NCI-H128 (cell line): ENCODE measurements around the gene S100P.
"Not testable (repeated sequence)": the region's sequence is repeated elsewhere in the genome, so short reads cannot be mapped to it uniquely, and the experiment has no call there.

ENCODE experiments used
- DNase-seq: peaks from one replicate; lab custom pipeline; 2025; ENCODE audit not compliant: unreplicated experiment; lab: John Stamatoyannopoulos, UW

S100P gene

DNA sequence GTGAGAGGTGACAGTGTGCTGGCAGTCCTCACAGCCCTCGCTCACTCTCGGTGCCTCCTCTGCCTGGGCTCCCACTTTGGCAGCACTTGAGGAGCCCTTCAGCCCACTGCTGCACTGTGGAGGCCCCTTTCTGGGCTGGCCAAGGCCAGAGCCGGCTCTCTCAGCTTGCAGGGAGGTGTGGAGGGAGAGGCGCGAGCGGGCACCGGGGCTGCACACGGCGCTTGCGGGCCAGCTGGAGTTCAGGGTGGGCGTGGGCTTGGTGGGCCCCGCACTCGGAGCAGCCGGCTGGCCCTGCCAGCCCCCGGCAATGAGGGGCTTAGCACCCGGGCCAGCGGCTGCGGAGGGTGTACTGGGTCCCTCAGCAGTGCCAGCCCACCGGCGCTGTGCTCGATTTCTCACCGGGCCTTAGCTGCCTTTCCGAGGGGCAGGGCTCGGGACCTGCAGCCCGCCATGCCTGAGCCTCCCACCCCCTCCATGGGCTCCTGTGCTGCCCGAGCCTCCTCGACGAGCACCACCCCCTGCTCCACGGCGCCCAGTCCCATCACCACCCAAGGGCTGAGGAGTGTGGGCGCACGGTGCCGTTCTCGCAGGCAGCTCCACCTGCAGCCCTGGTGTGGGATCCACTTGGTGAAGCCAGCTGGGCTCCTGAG lies 21.0 kb upstream of the S100P start:
- not testable (repeated sequence) for DNase-seq

DNA sequence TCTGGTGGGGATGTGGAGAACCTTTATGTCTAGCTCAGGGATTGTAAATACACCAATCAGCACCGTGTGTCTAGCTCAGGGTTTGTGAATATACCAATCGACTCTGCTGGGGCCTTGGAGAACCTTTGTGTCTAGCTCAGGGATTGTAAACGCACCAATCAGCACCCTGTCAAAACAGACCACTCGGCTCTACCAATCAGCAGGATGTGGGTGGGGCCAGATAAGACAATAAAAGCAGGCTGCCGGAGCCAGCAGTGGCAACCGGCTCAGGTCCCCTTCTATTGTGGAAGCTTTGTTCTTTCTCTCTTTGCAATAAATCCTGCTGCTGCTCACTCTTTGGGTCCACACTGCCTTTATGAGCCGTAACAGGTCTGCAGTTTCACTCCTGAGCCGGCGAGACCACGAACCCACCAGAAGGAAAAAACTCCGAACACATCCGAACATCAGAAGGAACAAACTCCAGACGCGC lies 20.5 kb upstream of the S100P start:
- not testable (repeated sequence) for DNase-seq

DNA sequence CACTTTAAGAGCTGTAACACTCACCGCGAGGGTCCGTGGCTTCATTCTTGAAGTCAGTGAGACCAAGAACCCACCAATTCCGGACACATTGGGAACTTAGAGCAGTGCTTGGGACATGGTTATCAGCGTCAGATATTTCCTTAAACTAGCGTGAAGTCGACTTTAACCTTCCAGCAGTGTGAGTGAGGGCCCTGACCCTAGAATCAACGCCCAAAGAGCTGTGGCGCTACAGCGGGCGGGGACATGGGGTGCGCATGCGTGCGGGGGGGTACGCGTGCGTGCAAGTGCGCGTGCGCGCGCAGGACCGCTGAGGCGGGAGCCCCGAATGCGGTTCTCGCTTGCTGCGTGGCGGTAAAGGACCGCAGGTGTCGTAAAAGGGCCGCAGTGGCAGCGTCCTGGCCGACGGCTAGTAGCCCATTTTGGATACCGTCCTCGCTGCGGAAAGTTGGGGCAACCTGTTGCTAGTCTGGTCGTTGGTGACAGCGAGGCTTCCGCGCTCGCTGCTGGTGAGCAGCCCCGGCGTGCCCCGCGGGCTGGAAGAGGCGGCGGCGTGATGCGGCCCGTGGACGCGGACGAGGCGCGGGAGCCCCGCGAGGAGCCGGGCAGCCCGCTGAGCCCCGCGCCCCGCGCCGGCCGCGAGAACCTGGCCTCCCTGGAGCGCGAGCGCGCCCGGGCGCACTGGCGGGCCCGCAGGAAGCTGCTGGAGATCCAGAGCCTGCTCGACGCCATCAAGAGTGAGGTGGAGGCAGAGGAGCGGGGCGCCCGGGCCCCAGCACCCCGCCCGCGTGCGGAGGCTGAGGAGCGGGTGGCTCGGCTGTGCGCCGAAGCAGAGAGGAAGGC lies 19.8 kb upstream of the S100P start:
- DNase-seq, result peak; percentile 1

DNA sequence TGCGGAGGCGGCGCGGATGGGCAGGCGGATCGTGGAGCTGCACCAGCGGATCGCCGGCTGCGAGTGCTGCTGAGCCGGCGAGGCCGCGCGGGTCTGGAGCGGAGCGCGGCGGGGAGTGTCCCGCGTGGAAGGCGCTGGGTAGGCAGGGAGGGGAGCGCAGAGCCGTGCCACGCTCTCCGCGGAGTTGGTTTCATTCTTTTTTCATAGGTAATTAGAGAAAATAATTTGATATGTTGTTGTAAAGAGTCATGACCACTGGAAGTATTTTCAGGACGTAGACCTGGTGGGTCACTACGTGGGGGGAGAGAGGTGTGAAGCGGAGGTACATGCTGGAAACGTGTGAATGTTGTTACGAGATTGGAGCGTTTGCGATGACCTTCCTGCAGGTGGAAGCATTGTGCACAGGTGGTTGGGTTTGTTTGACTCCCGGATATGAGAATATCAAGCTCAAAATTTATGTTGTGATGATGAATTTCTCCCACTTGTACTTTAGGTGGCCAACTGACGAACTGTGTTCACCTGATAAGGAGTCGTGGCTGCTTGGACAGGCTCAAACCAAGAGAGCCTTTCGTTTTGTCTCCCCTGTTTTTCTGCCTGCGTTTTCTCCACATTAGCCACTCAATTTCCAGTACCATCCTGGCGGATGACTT lies 19.1 kb upstream of the S100P start:
- DNase-seq, result no peak

DNA sequence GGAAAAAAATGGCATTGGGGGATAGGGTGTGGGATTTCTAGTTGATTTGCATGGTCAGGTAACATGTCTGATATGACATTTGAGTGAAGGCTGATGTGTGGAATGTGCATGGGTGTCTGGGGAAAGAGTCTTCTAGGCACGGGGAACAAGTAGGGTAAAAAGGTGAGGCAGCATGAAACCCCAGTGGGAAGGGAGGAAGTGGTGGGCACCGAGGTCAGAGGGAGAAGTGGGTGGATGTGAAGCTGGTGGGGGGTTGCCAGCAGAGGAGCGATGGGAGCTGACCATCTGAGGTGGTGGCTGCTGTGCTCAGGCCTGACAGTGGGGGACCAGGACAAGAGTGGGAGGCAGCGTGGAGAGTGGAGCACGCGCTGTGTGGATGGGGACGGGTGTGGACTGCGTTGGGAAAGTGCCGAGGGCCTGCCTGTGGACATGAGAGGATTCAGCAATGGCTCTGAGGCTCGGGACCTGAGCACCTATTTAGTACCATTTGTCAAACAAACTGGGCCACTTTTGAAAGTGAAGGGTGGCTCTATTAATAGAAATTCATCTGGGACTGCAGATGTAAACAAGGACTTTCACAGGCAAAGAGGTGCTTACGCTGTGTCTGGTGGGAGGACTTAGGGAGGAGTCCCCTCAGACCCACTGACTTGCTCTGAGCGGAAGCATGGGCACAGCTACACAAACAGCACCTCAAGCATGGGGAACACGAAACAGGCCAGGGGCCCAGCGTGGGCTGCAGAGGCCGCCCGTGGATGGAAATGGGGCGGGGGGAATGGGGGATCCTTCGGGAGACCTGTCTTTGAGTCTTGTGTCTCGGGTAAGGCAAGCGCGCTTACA lies 16.7 kb upstream of the S100P start:
- no peak for DNase-seq

DNA sequence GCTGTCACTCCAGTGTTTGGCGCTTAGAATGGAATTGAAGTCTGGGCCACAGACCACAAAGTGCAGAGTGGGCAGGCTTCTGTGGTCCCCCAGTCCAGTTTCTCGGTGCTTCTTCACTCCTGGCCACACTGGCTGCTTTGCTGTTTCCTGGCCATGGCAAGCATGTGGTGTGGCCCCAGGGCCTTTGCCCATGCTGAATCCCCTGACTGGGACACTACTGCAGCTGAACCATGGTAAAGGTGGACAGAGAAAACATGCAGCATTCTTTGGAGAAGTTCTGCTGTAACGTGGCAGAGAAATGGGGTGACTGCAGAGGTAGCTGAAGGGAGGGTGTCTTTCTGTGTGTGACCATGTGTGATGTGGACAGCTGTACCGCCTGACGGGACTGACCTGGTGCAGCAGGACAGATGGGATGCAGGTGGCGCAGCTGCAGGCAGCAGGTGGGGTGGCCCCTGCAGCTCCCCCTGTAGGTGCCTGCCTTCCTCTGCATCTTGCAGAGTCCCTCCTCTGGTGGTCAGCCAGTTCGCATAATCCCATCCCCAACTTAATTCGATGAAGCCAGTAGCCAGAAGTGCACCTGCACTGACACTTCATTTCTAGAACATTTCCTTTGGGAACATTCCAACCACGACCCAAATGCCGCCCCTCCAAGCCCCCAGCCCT lies 13.2 kb upstream of the S100P start:
- DNase-seq, result no peak

DNA sequence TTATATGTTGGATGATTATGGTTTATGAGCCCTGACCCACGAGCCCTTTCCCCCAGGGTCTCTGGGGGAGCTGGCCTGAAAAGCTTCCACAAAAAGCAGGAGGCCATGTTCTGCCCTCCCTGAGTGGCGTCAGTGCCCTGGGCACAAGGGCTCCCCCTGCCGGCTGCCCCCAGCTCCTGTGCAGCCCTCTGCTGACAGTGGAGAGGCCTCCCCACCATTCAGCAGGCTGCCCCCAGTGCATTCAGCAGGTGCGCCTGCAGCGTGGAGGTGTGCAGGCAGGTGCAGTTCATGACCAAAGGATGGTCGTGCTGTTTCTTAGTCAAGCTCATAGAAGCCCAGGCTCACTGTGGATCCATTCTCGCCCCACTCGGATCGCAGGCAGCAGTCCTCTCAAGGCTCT lies 12.5 kb upstream of the S100P start:
- DNase-seq, result no peak

DNA sequence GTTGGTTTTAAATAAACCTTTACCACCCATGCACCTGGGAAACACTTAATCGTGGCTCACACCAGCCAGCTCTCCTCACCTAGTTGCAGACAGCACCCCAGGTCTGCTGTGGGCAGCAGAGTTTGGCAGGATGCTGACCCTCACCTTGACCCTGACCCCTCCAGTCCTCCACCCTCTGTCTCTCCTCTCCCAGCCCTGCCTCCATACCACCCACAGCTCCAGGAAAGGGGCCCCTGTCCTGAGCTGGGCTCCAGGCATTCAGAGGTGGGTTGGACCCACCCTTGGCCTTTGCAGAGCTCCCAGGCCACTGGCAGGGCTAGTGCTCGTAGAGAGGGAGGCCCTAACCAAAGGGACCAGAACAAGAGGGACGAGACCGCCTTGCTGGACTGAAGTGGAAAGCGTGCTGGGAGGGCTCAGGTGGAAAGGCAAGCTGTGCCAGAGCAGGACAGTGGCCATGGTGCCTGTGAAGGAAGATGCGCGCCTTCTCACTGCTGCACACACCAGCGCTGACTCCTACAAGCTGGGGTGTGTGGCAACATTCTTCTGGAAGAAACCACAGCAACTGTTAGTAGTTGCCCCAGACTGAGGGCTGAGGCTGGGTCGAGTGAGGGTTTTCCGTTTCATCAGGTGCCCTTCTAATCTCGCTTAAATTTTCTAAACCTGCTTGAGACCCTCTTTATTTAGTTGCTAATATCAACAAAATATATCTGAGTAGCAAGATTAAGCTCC lies 10.7 kb upstream of the S100P start:
- DNase-seq, result no peak

DNA sequence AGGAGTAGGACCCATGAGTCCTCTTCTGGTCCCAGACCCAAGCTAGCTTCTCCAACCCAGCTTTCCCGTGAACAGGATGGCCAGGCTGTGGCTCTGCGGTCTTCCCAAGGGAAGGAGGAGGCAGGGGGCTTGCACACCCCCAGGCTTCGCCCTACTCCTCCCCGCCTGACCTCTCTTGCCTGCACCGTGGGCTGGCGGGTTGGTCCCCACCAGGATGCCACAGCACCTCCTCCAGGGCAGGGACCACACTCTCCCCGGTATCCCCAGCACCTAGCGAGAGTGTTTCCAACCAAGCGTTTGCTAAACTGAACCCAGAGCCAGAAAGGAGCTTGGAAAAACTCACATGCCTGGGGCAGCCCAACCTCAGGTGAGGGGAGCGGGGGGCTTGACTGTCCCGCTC lies 9.0 kb upstream of the S100P start:
- no peak for DNase-seq

DNA sequence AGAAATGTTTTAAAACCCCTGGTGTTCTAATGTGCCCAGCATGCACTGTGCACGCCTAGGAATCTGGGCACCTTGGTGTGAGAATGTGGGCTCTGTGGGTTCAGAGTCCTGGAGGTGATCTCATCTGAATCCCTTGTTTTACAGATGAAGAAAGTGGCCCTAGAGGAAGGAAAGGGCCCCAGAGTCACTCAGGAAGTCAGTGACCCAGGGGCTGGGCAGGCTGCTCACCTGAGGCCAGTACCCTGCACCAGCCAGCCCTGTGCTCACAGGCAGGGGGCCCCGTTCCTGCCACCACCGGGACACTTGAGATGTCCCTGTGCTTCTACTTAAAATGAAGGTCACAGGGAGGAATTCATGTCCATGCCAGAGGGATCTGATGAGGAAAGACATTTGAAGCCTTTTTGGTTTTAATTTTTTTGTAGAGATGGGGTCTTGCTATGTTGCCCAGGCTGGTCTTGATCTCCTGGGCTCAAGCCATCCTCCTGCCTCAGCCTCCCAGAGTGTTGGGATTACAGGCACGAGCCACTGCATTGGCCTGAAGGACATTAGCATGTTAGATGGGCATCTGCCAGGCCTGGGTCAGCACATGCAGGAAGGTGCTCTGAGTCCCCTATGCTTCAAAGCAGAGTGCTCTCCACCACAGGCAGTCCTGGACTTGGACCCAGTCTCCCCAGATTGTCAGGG lies 7.4 kb upstream of the S100P start:
- DNase-seq, result no peak

DNA sequence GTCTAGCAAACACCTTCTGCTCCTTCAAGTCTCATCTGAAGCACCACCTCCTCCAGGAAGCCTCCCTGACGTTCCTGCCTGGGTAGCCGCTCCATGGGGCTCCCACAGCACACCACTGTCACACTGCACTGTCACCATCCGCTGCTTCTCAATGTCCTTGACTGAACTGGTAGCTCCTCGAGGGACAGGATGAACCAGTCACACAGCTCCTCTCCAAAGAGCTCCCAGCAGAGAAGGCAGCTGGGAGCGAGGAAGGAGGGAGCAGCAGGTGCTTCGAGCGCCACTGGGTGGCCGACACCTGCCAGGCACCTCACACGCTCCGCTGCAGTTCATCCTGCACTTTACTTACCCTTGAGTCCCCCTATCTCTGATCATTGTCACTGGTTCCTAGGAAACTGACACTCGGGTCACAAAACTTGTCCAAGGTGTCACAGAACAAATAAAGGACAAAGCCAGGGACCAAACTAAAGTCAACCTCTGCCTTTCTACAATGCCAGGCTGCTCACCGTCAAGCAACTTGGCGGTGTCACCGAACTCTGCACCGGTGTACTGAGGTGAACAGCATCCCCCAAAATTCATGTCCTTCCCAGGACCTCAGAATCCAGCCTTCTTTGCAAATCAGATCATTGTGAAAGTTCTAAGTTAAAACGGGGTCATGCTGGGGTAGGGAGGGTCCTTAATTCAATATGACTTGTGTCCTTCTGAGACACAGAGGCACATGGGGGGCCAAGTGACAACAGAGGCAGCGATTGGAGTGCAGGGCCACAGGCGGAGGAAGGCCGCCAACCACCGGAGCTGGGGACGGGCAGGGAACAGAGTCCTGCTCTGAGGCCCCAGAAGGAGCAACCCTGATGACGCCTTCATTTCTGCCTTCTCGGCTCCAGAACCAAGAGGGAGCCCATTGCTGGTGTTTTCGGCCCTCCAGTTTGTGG lies 5.5 kb upstream of the S100P start:
- no peak for DNase-seq

DNA sequence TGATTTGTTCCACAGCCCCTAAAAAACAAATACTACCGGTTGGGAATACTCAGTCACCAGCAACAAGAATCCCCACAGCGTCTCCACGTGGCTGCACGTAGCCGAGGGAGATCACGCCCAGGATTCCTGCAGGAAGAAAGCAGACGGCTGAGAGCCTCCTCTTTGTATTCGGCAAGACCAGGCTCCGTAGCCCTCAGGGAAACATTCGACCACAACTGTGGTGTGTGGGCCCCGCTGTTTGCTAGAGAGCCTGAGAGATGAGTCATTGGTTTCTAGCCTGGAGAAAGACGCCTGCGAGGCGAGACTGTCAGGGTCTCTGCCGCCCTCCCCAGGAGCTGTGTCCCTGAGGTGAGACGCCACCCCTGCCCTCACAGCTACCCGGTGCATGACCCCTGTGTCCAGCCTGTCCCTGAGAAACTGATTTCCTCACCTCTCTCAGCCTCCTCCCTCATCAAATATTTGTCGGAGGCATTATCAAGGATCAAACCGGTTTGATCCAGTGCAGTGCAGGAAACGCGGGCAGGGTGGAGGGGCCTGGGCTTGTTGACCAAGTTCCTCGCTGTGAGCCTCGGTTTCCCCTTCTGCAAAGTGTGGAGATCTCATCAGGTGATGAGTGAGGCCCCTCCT lies 4.7 kb upstream of the S100P start:
- DNase-seq, result no peak

DNA sequence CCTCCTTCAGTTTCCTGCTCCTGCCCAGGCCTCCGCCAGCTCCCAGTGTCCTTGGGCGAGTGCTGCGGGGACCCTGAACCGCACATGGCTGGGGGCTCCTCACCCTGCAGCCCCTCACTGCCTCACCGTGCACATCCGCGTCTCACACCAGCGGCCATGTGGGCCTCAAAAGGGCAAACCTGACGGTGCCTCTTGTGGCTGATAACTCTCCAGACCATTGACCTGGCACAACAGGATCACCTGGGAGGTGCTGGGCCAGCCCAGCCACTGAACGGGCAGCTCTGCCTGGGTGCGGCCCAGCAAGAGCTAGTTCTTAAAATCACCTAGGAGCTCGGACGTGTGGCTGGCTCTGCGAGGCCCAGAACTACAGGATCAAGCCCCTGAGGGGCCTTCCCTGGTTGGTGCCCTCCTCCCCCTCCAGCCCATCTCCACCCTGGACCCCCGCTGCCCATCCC lies 4.1 kb upstream of the S100P start:
- no peak for DNase-seq

DNA sequence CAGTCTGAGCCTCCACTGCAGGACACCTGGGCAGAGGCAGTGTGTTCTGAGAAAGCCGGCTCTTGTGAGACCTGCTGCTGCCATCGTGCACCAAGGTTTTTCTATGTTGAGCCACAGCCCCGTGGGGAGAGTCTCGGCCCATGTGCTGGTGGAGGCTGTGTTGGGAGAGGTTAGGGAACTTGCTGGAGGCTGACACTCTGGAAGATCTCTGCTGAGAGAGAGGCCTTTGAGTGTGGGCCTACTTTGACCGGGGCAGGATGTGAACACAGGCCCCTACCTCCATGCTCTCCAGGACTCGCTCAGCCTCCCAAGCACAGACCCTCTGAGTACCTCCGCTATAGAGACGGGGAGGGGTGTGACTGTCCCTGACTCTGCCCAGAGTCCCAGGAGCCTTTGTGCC lies 1.3 kb upstream of the S100P start:
- no peak for DNase-seq

DNA sequence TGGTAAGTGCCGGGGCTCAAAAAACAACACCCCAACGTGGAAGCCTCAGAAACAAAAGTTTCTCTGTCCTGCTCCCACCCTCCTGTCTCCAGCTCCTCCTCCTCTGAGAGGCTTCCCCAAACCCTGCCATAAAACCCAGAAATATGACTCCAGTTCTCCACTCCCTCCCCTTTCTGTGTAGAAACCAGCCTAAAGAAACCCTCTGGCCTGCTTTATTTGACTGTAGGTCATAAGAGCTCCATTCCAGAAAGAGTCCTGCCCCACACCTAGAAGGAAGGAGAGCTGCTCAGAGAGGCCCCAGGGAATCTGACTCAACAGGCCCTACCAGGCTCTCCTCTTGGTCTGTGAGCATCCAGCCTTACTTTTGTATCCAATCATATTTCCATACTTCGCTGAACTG lies 872 bp upstream of the S100P start:
- no peak for DNase-seq

DNA sequence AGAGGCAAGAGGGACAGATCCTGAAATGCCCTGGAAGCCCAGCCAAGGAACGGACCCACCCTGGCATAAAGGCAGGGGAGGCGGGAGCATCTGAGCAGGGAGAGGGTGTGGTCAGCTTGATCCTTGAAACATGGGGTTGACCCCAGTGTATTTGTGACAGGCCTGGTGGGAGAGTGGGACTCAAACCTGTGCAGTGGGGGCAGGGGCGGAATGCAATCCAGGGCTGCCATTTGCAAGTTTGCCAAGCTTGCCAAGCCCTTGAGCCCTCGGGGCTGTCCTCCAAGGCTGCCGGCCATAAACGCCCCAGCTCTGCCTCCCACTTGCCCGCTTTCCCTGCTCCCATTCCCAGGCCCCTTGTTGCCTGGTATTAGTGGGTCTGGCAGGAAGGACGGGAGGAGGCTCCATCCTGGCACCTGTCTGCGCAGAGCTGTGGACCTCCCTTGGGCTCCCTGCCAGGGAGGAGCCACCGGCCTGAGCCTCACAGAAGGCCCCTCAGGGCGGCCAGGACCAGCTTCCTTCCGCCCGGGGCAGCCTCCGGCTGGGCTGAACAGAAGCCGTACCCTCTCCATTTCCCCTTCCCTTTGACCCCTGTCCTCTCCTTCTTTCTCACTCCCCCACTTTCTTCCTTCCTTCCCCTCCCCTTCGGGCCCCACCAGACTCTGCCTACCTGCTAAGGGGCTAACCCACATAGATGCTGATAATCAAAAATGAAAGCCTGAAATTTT lies 661 bp downstream of the S100P start:
- DNase-seq, result no peak
